ENCODE data around the gene SLC5A6.

DNA sequence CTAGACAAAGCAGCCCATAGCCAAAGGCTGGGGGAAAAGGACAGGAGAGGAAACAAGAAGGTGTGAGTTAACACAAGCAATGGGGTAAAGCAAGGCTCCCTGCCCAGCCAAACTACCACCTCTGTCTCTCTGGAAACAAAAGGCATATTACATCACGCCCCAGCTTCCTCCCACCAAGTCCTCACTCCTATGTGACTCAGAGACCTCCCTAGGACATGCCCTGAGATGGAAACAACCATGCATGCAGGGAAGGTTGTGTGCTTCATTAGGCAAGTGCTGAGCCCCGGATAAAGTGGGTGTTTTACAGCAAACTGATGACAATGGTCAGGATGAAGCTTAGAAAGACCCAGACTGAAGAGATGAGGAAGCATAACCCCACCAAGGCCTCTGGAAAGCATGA lies 9.2 kb downstream of the SLC5A6 start:
- TF ChIP-seq, protein P1, sequence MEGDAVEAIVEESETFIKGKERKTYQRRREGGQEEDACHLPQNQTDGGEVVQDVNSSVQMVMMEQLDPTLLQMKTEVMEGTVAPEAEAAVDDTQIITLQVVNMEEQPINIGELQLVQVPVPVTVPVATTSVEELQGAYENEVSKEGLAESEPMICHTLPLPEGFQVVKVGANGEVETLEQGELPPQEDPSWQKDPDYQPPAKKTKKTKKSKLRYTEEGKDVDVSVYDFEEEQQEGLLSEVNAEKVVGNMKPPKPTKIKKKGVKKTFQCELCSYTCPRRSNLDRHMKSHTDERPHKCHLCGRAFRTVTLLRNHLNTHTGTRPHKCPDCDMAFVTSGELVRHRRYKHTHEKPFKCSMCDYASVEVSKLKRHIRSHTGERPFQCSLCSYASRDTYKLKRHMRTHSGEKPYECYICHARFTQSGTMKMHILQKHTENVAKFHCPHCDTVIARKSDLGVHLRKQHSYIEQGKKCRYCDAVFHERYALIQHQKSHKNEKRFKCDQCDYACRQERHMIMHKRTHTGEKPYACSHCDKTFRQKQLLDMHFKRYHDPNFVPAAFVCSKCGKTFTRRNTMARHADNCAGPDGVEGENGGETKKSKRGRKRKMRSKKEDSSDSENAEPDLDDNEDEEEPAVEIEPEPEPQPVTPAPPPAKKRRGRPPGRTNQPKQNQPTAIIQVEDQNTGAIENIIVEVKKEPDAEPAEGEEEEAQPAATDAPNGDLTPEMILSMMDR (IDR thresholded peaks at IDR 0.05; ENCODE audit: poor library complexity, severe bottlenecking): no peak
- TF ChIP-seq POLR2AphosphoS5 (IDR thresholded peaks at IDR 0.05) (no peak), TAF1 (IDR thresholded peaks at IDR 0.05; ENCODE audit: low read depth) (no peak), EZH2 (IDR thresholded peaks at IDR 0.05; ENCODE audit: borderline replicate concordance, insufficient read depth, low read length, poor library complexity, severe bottlenecking) (no peak), SMC3 (conservative IDR thresholded peaks at IDR 0.05; ENCODE audit: poor library complexity) (no peak), EP300 (conservative IDR thresholded peaks at IDR 0.05; ENCODE audit: poor library complexity, severe bottlenecking) (no peak), MXI1 (conservative IDR thresholded peaks at IDR 0.05; ENCODE audit: poor library complexity, severe bottlenecking) (no peak), RAD21 (conservative IDR thresholded peaks at IDR 0.05) (no peak)
- TF ChIP-seq, protein P2, sequence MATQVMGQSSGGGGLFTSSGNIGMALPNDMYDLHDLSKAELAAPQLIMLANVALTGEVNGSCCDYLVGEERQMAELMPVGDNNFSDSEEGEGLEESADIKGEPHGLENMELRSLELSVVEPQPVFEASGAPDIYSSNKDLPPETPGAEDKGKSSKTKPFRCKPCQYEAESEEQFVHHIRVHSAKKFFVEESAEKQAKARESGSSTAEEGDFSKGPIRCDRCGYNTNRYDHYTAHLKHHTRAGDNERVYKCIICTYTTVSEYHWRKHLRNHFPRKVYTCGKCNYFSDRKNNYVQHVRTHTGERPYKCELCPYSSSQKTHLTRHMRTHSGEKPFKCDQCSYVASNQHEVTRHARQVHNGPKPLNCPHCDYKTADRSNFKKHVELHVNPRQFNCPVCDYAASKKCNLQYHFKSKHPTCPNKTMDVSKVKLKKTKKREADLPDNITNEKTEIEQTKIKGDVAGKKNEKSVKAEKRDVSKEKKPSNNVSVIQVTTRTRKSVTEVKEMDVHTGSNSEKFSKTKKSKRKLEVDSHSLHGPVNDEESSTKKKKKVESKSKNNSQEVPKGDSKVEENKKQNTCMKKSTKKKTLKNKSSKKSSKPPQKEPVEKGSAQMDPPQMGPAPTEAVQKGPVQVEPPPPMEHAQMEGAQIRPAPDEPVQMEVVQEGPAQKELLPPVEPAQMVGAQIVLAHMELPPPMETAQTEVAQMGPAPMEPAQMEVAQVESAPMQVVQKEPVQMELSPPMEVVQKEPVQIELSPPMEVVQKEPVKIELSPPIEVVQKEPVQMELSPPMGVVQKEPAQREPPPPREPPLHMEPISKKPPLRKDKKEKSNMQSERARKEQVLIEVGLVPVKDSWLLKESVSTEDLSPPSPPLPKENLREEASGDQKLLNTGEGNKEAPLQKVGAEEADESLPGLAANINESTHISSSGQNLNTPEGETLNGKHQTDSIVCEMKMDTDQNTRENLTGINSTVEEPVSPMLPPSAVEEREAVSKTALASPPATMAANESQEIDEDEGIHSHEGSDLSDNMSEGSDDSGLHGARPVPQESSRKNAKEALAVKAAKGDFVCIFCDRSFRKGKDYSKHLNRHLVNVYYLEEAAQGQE (IDR thresholded peaks at IDR 0.05; ENCODE audit: borderline replicate concordance): no peak
